HG03196 (cell line): Measurements from ENCODE around the gene CSF1R.

Source experiments
- ATAC-seq: cut with Tn5 transposase; IDR thresholded peaks from one replicate; pipeline ENCODE4 v1.9.1; 2021; ENCODE audit not compliant: unreplicated experiment

The CSF1R gene

GRCh38 chr5:150070821-150071220 lies 15.5 kb downstream of the CSF1R start:
- no peak for ATAC-seq

GRCh38 chr5:150069672-150070627 lies 16.4 kb downstream of the CSF1R start:
- no peak for ATAC-seq

GRCh38 chr5:150068961-150069645 lies 17.3 kb downstream of the CSF1R start:
- ATAC-seq: no peak

- no peak for ATAC-seq
Measured at GRCh38 chr5:150068472-150068871, 17.9 kb downstream of the CSF1R start.

GRCh38 chr5:150068071-150068470 lies 18.3 kb downstream of the CSF1R start:
- ATAC-seq: no peak

GRCh38 chr5:150067405-150067960 lies 18.9 kb downstream of the CSF1R start:
- ATAC-seq: peak; percentile 15

GRCh38 chr5:150066901-150067396 lies 19.4 kb downstream of the CSF1R start:
- peak; percentile 69 for ATAC-seq

- ATAC-seq: no peak
Measured at GRCh38 chr5:150066436-150066835, 19.9 kb downstream of the CSF1R start.

GRCh38 chr5:150065886-150066285 lies 20.5 kb downstream of the CSF1R start:
- ATAC-seq: no peak

- no peak for ATAC-seq
Measured at GRCh38 chr5:150065346-150065745, 21.0 kb downstream of the CSF1R start.

- no peak for ATAC-seq
Measured at GRCh38 chr5:150064681-150065220, 21.6 kb downstream of the CSF1R start.

GRCh38 chr5:150063638-150064037 lies 22.7 kb downstream of the CSF1R start:
- no peak for ATAC-seq

- ATAC-seq: no peak
Measured at GRCh38 chr5:150062216-150062922, 24.0 kb downstream of the CSF1R start.

- no peak for ATAC-seq
Measured at GRCh38 chr5:150061538-150061995, 24.8 kb downstream of the CSF1R start.

- no peak for ATAC-seq
Measured at GRCh38 chr5:150060471-150060870, 25.9 kb downstream of the CSF1R start.

- no peak for ATAC-seq
Measured at GRCh38 chr5:150059623-150060022, 26.7 kb downstream of the CSF1R start.

GRCh38 chr5:150058480-150059126 lies 27.8 kb downstream of the CSF1R start:
- no peak for ATAC-seq

GRCh38 chr5:150057996-150058395 lies 28.4 kb downstream of the CSF1R start:
- no peak for ATAC-seq

GRCh38 chr5:150057511-150057910 lies 28.8 kb downstream of the CSF1R start:
- ATAC-seq: no peak

- no peak for ATAC-seq
Measured at GRCh38 chr5:150057052-150057451, 29.3 kb downstream of the CSF1R start.
